Activated CD8-positive, alpha-beta memory T cell treated with anti-CD3 and anti-CD28 coated beads, Interleukin-2, amount 10 ng/mL, durations not matched to agents 7 days and 5 days (primary cell): ENCODE results near the gene ITPR2. TPM values are rescaled to one million over a fixed set of nuclear protein-coding genes. Genes with fewer than 3 reads are reported as not detected.
A peak's percentile ranks its signal among the peaks of the same experiment; 100 is the strongest.
"Not testable (repeated sequence)": the region's sequence is repeated elsewhere in the genome, so short reads cannot be mapped to it uniquely, and the experiment has no call there.

ENCODE experiments used
- ATAC-seq: fragments of 150-1000 bp; cut with Tn5 transposase; one replicate; pipeline ENCODE4 v1.10.0; 2021; ENCODE audit warnings: moderate library complexity
- CTCF ChIA-PET: fragments of 350-600 bp; sonication (Branson Sonifier 250); formaldehyde crosslinking; loops from one replicate; lab custom pipeline; 2021; ENCODE audit warnings: antibody characterized with exemption; lab: Charles Lee
- DNase-seq: peaks from one replicate; pipeline ENCODE4 v3.0.0-alpha.2; 2020
- H3K27ac Mint-ChIP-seq: one replicate; pipeline ENCODE4 v1.8.0; 2021; ENCODE audit warnings: mild to moderate bottlenecking, mixed read lengths
- H3K27me3 Mint-ChIP-seq: one replicate; pipeline ENCODE4 v1.8.0; 2021; ENCODE audit warnings: mixed read lengths
- H3K36me3 Mint-ChIP-seq: one replicate; pipeline ENCODE4 v1.8.0; 2021; ENCODE audit warnings: mild to moderate bottlenecking, mixed read lengths
- H3K4me1 Mint-ChIP-seq: one replicate; pipeline ENCODE4 v1.8.0; 2021; ENCODE audit warnings: mixed read lengths
- H3K4me3 Mint-ChIP-seq: one replicate; pipeline ENCODE4 v1.8.0; 2021; ENCODE audit warnings: mild to moderate bottlenecking, moderate library complexity, mixed read lengths
- H3K9me3 Mint-ChIP-seq: one replicate; pipeline ENCODE4 v1.8.0; 2022; ENCODE audit warnings: low read depth, mixed read lengths
- total RNA-seq, 2 experiments: library from RNA; stranded (reverse); gene quantifications; one replicate each; pipeline ENCODE4 v1.2.3, GENCODE V29; 2021

The ITPR2 gene
- total RNA-seq, 2 experiments from 2014 or later, result 31.1 to 37.7 TPM

DNA sequence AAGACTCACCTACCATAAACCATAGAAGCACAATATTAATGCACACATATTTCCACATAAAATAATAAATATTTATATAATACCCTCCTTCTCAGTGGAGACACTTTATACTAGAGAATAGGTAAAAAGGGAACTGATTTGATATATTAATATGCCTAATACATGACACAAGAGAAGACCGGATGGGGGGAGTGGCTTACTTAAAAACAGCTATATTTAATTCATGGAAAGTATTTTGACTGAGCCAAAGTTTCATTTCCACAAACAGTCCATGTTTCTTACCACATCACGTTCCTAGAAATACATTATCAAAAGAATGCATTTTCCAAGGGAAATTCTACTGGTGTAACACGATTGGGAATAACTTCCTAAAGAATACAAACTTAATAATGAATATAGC is 63.4 kb downstream of the ITPR2 start:
- no peaks in the 10 kb centered on the region for H3K9me3 Mint-ChIP-seq
- no peak for DNase-seq
- CTCF ChIA-PET, result no interaction called here

DNA sequence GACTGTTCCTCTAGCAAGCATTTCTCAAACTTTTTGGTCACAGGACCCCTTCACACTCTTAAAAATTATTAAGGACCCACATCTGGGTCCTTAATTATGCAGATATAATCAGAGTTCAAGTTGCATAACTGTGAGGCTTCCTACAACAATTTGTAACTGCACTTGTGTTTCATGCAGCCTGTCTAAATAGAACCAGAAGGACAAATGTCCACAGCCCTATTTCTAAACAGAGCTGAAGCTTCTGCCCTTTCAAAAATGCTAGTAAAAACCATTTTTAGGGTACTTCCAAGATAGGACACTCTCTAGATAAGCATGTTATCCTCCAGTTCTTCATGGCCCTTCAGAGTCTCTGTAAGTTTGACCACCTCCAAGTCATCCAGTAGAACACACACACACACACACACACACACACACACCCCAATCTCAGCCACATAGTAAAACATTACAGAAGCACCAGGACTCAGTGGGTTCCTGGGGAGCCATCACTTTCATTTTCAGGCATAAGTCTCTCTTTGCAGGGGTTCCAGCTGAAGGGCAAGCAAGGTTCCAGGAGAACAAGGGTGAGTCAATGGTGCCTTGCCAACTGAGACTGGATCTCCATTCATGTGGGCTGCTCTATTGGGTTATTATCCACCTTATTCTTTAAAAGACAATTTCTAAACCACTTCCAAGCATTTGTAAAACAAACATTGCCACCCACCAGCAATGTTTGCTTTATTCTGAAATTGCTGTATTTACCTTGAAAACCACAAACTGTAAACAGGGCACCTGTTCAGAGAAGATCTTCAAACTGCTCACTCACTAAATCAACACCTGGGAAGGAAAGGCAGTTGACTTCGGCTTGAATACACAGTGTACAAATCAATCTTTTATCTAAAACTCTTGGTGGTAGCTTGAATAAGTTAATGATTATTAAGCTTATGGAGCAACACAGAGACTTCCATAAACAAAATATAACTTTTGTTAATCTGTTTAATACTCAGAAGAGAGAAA is 64.1 kb downstream of the ITPR2 start:
- H3K27me3 Mint-ChIP-seq, result no peaks in the 10 kb centered on the region
- no peak for DNase-seq
- peaks cover 21% of the 10 kb centered on the region for H3K4me1 Mint-ChIP-seq
- ATAC-seq, result no peak
- no peak overlapping the region for H3K4me3 Mint-ChIP-seq
- CTCF ChIA-PET, result no interaction called here
- no peaks in the 10 kb centered on the region for H3K9me3 Mint-ChIP-seq
- no peak overlapping the region for H3K27ac Mint-ChIP-seq
- H3K36me3 Mint-ChIP-seq, result peaks cover 20% of the 10 kb centered on the region

More for the DNA sequence above, 63.4 kb downstream of the ITPR2 start:
- Mint-ChIP-seq H3K27me3 (no peaks in the 10 kb centered on the region), H3K36me3 (peaks cover 18% of the 10 kb centered on the region), H3K27ac (no peak overlapping the region), H3K4me3 (no peak overlapping the region), H3K4me1 (peaks cover 21% of the 10 kb centered on the region)
- no peak for ATAC-seq

GRCh38 chr12:26767865-26768264 is 65.1 kb downstream of the ITPR2 start:
- CTCF ChIA-PET, result interaction anchor here (1.0 kb wide), 1 partner anchor 185 kb away, joined by 3 read pairs; no protein-coding TSS in a partner anchor
- peaks cover 15% of the 10 kb centered on the region for H3K4me1 Mint-ChIP-seq
- no peak overlapping the region for H3K27ac Mint-ChIP-seq
- DNase-seq (no peak), ATAC-seq (no peak)
- no peaks in the 10 kb centered on the region for H3K27me3 Mint-ChIP-seq
- no peaks in the 10 kb centered on the region for H3K9me3 Mint-ChIP-seq
- H3K4me3 Mint-ChIP-seq, result no peak overlapping the region
- H3K36me3 Mint-ChIP-seq, result peaks cover 19% of the 10 kb centered on the region

- Mint-ChIP-seq H3K27ac (no peak overlapping the region), H3K9me3 (peaks cover 1% of the 10 kb centered on the region), H3K27me3 (no peaks in the 10 kb centered on the region), H3K4me1 (peaks cover 15% of the 10 kb centered on the region), H3K36me3 (peaks cover 21% of the 10 kb centered on the region), H3K4me3 (no peak overlapping the region)
- DNase-seq (no peak), ATAC-seq (no peak)
- CTCF ChIA-PET, result interaction anchor here (1.0 kb wide), 1 partner anchor 186 kb away, joined by 3 read pairs; no protein-coding TSS in a partner anchor
These were observed 65.9 kb downstream of the ITPR2 start for GRCh38 chr12:26767116-26767515.

DNA sequence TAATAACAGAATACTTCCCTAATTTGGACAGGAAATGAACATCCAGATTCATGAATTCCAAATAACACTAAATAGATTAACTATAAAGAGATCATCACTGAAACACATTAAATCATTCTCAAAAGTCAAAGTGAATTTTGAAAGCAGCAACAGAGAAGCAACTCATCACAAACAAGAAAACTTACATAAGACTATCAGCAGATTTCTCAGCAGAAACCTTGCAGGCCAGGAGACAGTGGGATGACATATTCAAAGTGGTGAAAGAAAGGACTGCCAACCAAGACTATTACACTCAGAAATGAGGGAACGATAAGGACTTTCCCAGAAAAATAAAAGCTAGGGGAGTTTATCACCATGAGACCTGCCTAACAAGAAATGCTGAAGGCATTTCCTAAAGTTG is 70.8 kb downstream of the ITPR2 start:
- DNase-seq (no peak), ATAC-seq (no peak)
- CTCF ChIA-PET, result no interaction called here
- Mint-ChIP-seq H3K27ac (no peak overlapping the region), H3K9me3 (peaks cover 9% of the 10 kb centered on the region), H3K4me3 (no peak overlapping the region), H3K27me3 (no peaks in the 10 kb centered on the region), H3K4me1 (peaks cover 3% of the 10 kb centered on the region), H3K36me3 (peaks cover 42% of the 10 kb centered on the region)

- no peak overlapping the region for H3K27ac Mint-ChIP-seq
- no peak overlapping the region for H3K4me3 Mint-ChIP-seq
- no peaks in the 10 kb centered on the region for H3K27me3 Mint-ChIP-seq
- no peak for ATAC-seq
- CTCF ChIA-PET, result no interaction called here
- H3K9me3 Mint-ChIP-seq, result peaks cover 9% of the 10 kb centered on the region
- no peak for DNase-seq
- H3K36me3 Mint-ChIP-seq, result peaks cover 42% of the 10 kb centered on the region
- H3K4me1 Mint-ChIP-seq, result no peaks in the 10 kb centered on the region
These were observed 71.2 kb downstream of the ITPR2 start for GRCh38 chr12:26761775-26762174.

DNA sequence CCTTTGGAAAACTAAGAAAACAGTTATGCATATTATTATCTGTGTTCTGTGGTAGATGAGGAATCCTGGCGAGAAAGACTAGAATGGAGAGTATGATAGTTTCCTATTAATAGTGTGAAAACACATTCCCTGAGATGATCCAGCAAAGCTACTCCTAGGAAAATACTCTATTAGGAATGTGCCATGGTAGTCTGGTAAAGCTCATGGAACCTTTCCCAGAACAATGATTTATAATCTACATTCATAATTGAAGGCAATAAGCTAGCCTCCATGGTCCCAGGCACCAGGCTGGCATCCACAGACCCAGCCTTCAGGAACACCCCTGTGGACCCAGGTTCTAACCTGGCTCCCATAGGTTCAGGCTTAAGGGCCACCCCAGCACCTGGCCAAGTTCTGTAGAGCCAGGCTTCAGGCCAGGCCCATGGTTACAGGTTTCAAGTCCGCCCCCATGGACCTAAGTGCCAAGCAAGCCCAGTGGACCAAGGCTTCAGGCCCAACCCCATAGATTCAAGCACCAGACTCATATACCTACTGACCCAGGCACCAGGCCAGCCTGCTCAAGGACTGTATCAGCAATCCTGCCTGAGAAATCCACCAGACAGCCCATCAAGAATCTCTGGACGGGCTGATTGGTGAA is 72.2 kb downstream of the ITPR2 start:
- ATAC-seq (no peak), DNase-seq (no peak)
- no peak overlapping the region for H3K27ac Mint-ChIP-seq
- CTCF ChIA-PET, result no interaction called here
- peaks cover 18% of the 10 kb centered on the region for H3K9me3 Mint-ChIP-seq
- H3K36me3 Mint-ChIP-seq, result peaks cover 46% of the 10 kb centered on the region
- no peaks in the 10 kb centered on the region for H3K4me1 Mint-ChIP-seq
- no peaks in the 10 kb centered on the region for H3K27me3 Mint-ChIP-seq
- no peak overlapping the region for H3K4me3 Mint-ChIP-seq

- H3K27ac Mint-ChIP-seq, H3K4me1 Mint-ChIP-seq, CTCF ChIA-PET, ATAC-seq, H3K27me3 Mint-ChIP-seq, H3K4me3 Mint-ChIP-seq, DNase-seq: not testable (repeated sequence)
- peaks cover 36% of the 10 kb centered on the region for H3K36me3 Mint-ChIP-seq
- peaks cover 18% of the 10 kb centered on the region for H3K9me3 Mint-ChIP-seq
These were observed 77.6 kb downstream of the ITPR2 start for GRCh38 chr12:26755362-26755761.

- Mint-ChIP-seq H3K4me1 (peaks cover 19% of the 10 kb centered on the region), H3K27me3 (no peaks in the 10 kb centered on the region), H3K27ac (no peak overlapping the region), H3K4me3 (no peak overlapping the region), H3K9me3 (peaks cover 18% of the 10 kb centered on the region), H3K36me3 (peaks cover 30% of the 10 kb centered on the region)
- ATAC-seq, result no peak
- CTCF ChIA-PET, result no interaction called here
- DNase-seq, result no peak
These were observed 78.8 kb downstream of the ITPR2 start for GRCh38 chr12:26754148-26754547.

DNA sequence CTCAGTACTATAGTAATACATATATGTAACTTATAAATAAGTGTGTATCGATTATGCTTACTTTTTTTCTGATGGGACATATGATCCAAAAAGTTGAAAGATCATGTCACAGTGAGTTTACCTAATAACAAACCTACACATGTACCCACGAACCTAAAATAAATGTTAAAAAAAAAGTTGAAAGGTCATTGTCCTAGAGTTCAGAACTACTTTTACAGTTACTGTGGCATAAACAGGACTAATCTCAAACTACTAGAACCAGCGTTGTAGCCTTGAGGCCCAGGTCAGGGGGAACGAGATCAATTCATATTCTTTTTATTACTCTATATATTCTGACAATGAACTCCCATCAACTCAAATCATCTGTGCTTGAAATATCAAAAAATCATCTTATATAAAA is 81.8 kb downstream of the ITPR2 start:
- H3K9me3 Mint-ChIP-seq, result peaks cover 13% of the 10 kb centered on the region

GRCh38 chr12:26750531-26751175 is 82.3 kb downstream of the ITPR2 start:
- no peak overlapping the region for H3K4me3 Mint-ChIP-seq
- H3K27ac Mint-ChIP-seq, result peak overlapping the region; percentile 54
- peaks cover 44% of the 10 kb centered on the region for H3K4me1 Mint-ChIP-seq
- peaks cover 9% of the 10 kb centered on the region for H3K9me3 Mint-ChIP-seq
- no peaks in the 10 kb centered on the region for H3K27me3 Mint-ChIP-seq
- H3K36me3 Mint-ChIP-seq, result peaks cover 23% of the 10 kb centered on the region
- ATAC-seq (no peak), DNase-seq (no peak)
- CTCF ChIA-PET, result no interaction called here

More for the DNA sequence above, 81.8 kb downstream of the ITPR2 start:
- DNase-seq (no peak), ATAC-seq (no peak)
- Mint-ChIP-seq H3K27ac (no peak overlapping the region), H3K36me3 (peaks cover 24% of the 10 kb centered on the region), H3K4me1 (peaks cover 43% of the 10 kb centered on the region), H3K4me3 (no peak overlapping the region), H3K27me3 (no peaks in the 10 kb centered on the region)
- CTCF ChIA-PET, result no interaction called here

DNA sequence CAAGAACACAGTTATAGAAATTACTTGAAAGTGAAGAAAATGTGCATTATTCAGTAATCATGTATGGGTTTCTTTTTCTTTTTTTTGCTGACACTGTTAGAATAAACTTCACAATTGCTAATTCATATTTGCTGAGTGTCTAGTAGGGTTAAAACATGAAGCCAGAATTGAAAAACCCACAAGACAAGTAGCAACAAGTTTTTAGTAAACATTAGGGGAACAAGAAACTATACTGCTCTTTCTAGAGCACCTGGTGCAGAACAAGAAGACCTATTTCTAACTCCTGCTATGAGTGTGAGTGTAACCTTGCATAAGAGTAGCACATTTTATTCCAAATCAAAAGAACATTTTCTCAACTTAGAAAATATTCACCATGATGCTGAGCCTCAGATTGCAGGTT is 83.2 kb downstream of the ITPR2 start:
- no peak for ATAC-seq
- peaks cover 44% of the 10 kb centered on the region for H3K4me1 Mint-ChIP-seq
- H3K27ac Mint-ChIP-seq, result no peak overlapping the region
- peaks cover 9% of the 10 kb centered on the region for H3K9me3 Mint-ChIP-seq
- no peak for DNase-seq
- CTCF ChIA-PET, result no interaction called here
- H3K36me3 Mint-ChIP-seq, result peaks cover 21% of the 10 kb centered on the region
- no peaks in the 10 kb centered on the region for H3K27me3 Mint-ChIP-seq
- no peak overlapping the region for H3K4me3 Mint-ChIP-seq

GRCh38 chr12:26748741-26749431 is 84.1 kb downstream of the ITPR2 start:
- Mint-ChIP-seq H3K27ac (peak overlapping the region; percentile 55), H3K4me1 (peaks cover 49% of the 10 kb centered on the region), H3K4me3 (peak overlapping the region; percentile 13), H3K27me3 (no peaks in the 10 kb centered on the region), H3K9me3 (peaks cover 6% of the 10 kb centered on the region), H3K36me3 (peaks cover 16% of the 10 kb centered on the region)
- DNase-seq (no peak), ATAC-seq (peak; percentile 30)
- CTCF ChIA-PET, result no interaction called here
